GM12864 (cell line): ENCODE data around the gene CENPF.

Source experiments
- DNase-seq: peaks from one replicate; pipeline ENCODE4 v3.0.0-alpha.2; 2011; ENCODE audit warnings: low read depth
- H3K4me3 ChIP-seq: 2 replicates; pipeline ENCODE4 v1.5.1; 2011; ENCODE audit warnings: mild to moderate bottlenecking, low read depth, low read length, control low read depth
- CTCF ChIP-seq: IDR thresholded peaks from 2 replicates; pipeline ENCODE4 v1.5.1; 2011; ENCODE audit warnings: low read depth, mild to moderate bottlenecking, moderate library complexity, low read length, control low read depth, inconsistent platforms; ENCODE audit errors: missing control alignments

Gene CENPF

GRCh38 chr1:214621236-214621635 lies 18.2 kb downstream of the CENPF start:
- no peak for TF ChIP-seq CTCF
- H3K4me3 ChIP-seq: no peak overlapping the region
- no peak for DNase-seq

- no peak overlapping the region for H3K4me3 ChIP-seq
- TF ChIP-seq CTCF: no peak
- no peak for DNase-seq
Measured at GRCh38 chr1:214623430-214623829, 20.4 kb downstream of the CENPF start.

- DNase-seq: no peak
- H3K4me3 ChIP-seq: no peak overlapping the region
- TF ChIP-seq CTCF: no peak
Measured at GRCh38 chr1:214632091-214632490, 29.1 kb downstream of the CENPF start.

GRCh38 chr1:214633686-214634085 lies 30.7 kb downstream of the CENPF start:
- DNase-seq: no peak
- H3K4me3 ChIP-seq: no peak overlapping the region
- TF ChIP-seq CTCF: no peak

- no peak for TF ChIP-seq CTCF
- no peak for DNase-seq
- no peak overlapping the region for H3K4me3 ChIP-seq
Measured at GRCh38 chr1:214634267-214634666, 31.3 kb downstream of the CENPF start.

- no peak for TF ChIP-seq CTCF
- H3K4me3 ChIP-seq: no peak overlapping the region
- no peak for DNase-seq
Measured at GRCh38 chr1:214635086-214635485, 32.1 kb downstream of the CENPF start.

GRCh38 chr1:214635506-214635905 lies 32.5 kb downstream of the CENPF start:
- no peak for TF ChIP-seq CTCF
- DNase-seq: no peak
- H3K4me3 ChIP-seq: no peak overlapping the region
